Astrocyte of the spinal cord (primary cell): ENCODE measurements around the gene CDH7.

ENCODE experiments used
- DNase-seq: peaks from one replicate; pipeline ENCODE4 v3.0.0; 2011; ENCODE audit warnings: low read depth, low spot score
- H3K4me3 ChIP-seq: 2 replicates; pipeline ENCODE4 v1.5.1; 2011; ENCODE audit warnings: low read depth, mild to moderate bottlenecking, low read length, moderate library complexity
- in situ Hi-C: cut with HindIII; loops from 2 replicates; pipeline ENCODE4 v1.10.0; 2017; ENCODE audit warnings: low sequenced_read_pairs
- TF ChIP-seq, protein P1 (sequence below): IDR thresholded peaks from 2 replicates; pipeline ENCODE4 v1.5.1; 2012; ENCODE audit warnings: low read depth, mild to moderate bottlenecking, low read length, inconsistent platforms

The CDH7 gene

DNA sequence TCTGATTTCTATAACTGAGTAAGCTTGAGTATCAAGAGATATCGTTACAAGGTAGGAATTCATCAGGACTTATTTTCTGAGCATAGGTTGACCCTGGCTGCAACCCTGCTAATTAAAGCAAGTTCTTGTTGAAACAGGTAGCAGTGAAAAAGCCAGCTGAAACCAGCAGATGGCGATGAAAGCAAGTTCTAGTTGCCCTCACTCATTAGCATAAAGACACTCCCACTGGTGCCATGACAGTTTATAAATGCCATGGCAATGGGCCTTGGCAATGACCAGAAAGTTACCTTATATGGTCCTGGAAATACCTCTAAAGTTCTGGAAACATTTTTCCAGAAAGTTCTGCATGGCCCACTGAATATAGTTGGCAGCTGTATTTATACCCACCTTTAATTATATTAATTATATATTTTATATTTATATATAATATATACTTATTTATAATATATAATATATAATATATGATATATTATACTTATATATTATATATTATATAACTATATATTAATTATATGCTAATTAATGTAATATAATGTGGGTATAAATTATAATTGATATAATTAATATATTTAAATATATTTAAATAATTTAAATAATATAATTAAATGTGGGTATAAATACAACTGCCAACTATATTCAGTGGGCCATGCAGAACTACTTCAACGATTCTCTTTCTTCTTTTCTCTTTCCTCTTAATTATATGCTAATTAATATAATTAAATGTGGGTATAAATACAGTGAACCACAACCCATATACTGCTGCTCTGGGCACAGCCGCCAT is 188.0 kb downstream of the CDH7 start:
- DNase-seq, result peak; percentile 31
- TF ChIP-seq, protein P1, sequence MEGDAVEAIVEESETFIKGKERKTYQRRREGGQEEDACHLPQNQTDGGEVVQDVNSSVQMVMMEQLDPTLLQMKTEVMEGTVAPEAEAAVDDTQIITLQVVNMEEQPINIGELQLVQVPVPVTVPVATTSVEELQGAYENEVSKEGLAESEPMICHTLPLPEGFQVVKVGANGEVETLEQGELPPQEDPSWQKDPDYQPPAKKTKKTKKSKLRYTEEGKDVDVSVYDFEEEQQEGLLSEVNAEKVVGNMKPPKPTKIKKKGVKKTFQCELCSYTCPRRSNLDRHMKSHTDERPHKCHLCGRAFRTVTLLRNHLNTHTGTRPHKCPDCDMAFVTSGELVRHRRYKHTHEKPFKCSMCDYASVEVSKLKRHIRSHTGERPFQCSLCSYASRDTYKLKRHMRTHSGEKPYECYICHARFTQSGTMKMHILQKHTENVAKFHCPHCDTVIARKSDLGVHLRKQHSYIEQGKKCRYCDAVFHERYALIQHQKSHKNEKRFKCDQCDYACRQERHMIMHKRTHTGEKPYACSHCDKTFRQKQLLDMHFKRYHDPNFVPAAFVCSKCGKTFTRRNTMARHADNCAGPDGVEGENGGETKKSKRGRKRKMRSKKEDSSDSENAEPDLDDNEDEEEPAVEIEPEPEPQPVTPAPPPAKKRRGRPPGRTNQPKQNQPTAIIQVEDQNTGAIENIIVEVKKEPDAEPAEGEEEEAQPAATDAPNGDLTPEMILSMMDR, result peak; percentile 44
- no peak overlapping the region for H3K4me3 ChIP-seq
- in situ Hi-C loops, result no loop called here
